Measurements from ENCODE around the gene FMO5.
A peak's percentile ranks its signal among the peaks of the same experiment; 100 is the strongest.
"Not testable (repeated sequence)": the region's sequence is repeated elsewhere in the genome, so short reads cannot be mapped to it uniquely, and the experiment has no call there.

The FMO5 gene

GRCh38 chr1:147225193-147225730 is at the start of gene FMO5:
TSS of gene FMO5 (minus strand) at chr1:147225339. CDS start at chr1:147225029, 310 bp downstream.
- DNase-seq (ENCODE audit: low spot score): peak; percentile 48

- DNase-seq (ENCODE audit: low spot score): peak; percentile 94
Observed at GRCh38 chr1:147273409-147274336, 48.5 kb upstream of the FMO5 start.

- no peak for DNase-seq (ENCODE audit: low spot score)
Observed at GRCh38 chr1:147272042-147272441, 46.9 kb upstream of the FMO5 start.

- no peak for DNase-seq (ENCODE audit: low spot score)
Observed at GRCh38 chr1:147270721-147271120, 45.6 kb upstream of the FMO5 start.

GRCh38 chr1:147267711-147268110 is 42.6 kb upstream of the FMO5 start:
- no peak for DNase-seq (ENCODE audit: low spot score)

GRCh38 chr1:147266381-147266780 is 41.2 kb upstream of the FMO5 start:
- peak; percentile 58 for DNase-seq (ENCODE audit: low spot score)

- no peak for DNase-seq (ENCODE audit: low spot score)
Observed at GRCh38 chr1:147264158-147264768, 39.1 kb upstream of the FMO5 start.

GRCh38 chr1:147260956-147261355 is 35.8 kb upstream of the FMO5 start:
- no peak for DNase-seq (ENCODE audit: low spot score)

GRCh38 chr1:147252540-147252939 is 27.4 kb upstream of the FMO5 start:
- DNase-seq (ENCODE audit: low spot score): no peak

GRCh38 chr1:147247656-147248238 is 22.6 kb upstream of the FMO5 start:
- DNase-seq (ENCODE audit: low spot score): no peak

- DNase-seq (ENCODE audit: low spot score): no peak
Observed at GRCh38 chr1:147246910-147247655, 21.9 kb upstream of the FMO5 start.

- DNase-seq (ENCODE audit: low spot score): no peak
Observed at GRCh38 chr1:147246044-147246690, 21.0 kb upstream of the FMO5 start.

- no peak for DNase-seq (ENCODE audit: low spot score)
Observed at GRCh38 chr1:147245586-147246021, 20.5 kb upstream of the FMO5 start.

- no peak for DNase-seq (ENCODE audit: low spot score)
Observed at GRCh38 chr1:147245129-147245528, 20.0 kb upstream of the FMO5 start.

- DNase-seq (ENCODE audit: low spot score): no peak
Observed at GRCh38 chr1:147243841-147244240, 18.7 kb upstream of the FMO5 start.

GRCh38 chr1:147243228-147243685 is 18.1 kb upstream of the FMO5 start:
- no peak for DNase-seq (ENCODE audit: low spot score)

- DNase-seq (ENCODE audit: low spot score): peak; percentile 87
Observed at GRCh38 chr1:147242449-147243227, 17.5 kb upstream of the FMO5 start, which contains the start of gene CHD1L. TSS of gene CHD1L (plus strand) at chr1:147242684. CDS start at chr1:147242704, 20 bp downstream.

GRCh38 chr1:147241934-147242448 is 16.9 kb upstream of the FMO5 start:
- no peak for DNase-seq (ENCODE audit: low spot score)

- DNase-seq (ENCODE audit: low spot score): not testable (repeated sequence)
Observed at GRCh38 chr1:147240131-147240721, 15.1 kb upstream of the FMO5 start.

Data from COLO829 (cell line).